Measurements from ENCODE around the gene PLPPR1. TPM values are rescaled to one million over a fixed set of nuclear protein-coding genes. Genes with fewer than 3 reads are reported as not detected.

Gene PLPPR1
- total RNA-seq, 1 experiment from 2014 or later: not detected

- no TSS peak for BruUV-seq (replicated peaks)
- Histone ChIP-seq H3K4me3 (ENCODE audit: low read depth, low read length, poor library complexity, severe bottlenecking) (no peak overlapping the region), H3K27ac (ENCODE audit: low read depth, low read length, poor library complexity, severe bottlenecking) (no peak overlapping the region), H3K4me1 (ENCODE audit: insufficient read depth, low read length, poor library complexity, severe bottlenecking) (no peaks in the 10 kb centered on the region), H3K9me3 (ENCODE audit: low read depth, low read length, poor library complexity, severe bottlenecking) (no peaks in the 10 kb centered on the region), H3K27me3 (replicated peaks; ENCODE audit: insufficient read depth, low read depth, low read length, poor library complexity) (no peaks in the 10 kb centered on the region), H3K36me3 (ENCODE audit: insufficient read depth, low read length, poor library complexity, severe bottlenecking) (no peaks in the 10 kb centered on the region)
- DNase-seq (ENCODE audit: low spot score): no peak
- ChIA-PET CTCF (no interaction called here), POLR2A (ENCODE audit: low non-redundant PET) (no interaction called here)
- no peak for TF ChIP-seq EZH2 (IDR thresholded peaks at IDR 0.05; ENCODE audit: borderline replicate concordance, low read depth, low read length, poor library complexity, severe bottlenecking)
- TF ChIP-seq, protein P1, sequence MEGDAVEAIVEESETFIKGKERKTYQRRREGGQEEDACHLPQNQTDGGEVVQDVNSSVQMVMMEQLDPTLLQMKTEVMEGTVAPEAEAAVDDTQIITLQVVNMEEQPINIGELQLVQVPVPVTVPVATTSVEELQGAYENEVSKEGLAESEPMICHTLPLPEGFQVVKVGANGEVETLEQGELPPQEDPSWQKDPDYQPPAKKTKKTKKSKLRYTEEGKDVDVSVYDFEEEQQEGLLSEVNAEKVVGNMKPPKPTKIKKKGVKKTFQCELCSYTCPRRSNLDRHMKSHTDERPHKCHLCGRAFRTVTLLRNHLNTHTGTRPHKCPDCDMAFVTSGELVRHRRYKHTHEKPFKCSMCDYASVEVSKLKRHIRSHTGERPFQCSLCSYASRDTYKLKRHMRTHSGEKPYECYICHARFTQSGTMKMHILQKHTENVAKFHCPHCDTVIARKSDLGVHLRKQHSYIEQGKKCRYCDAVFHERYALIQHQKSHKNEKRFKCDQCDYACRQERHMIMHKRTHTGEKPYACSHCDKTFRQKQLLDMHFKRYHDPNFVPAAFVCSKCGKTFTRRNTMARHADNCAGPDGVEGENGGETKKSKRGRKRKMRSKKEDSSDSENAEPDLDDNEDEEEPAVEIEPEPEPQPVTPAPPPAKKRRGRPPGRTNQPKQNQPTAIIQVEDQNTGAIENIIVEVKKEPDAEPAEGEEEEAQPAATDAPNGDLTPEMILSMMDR (conservative IDR thresholded peaks at IDR 0.05; ENCODE audit: low read depth, low read length): no peak
- intact Hi-C loops (cut with micrococcal nuclease; ENCODE audit: unreplicated experiment): no loop called here
These were observed 325.7 kb downstream of the PLPPR1 start for GRCh38 chr9:101354143-101354764.

DNA sequence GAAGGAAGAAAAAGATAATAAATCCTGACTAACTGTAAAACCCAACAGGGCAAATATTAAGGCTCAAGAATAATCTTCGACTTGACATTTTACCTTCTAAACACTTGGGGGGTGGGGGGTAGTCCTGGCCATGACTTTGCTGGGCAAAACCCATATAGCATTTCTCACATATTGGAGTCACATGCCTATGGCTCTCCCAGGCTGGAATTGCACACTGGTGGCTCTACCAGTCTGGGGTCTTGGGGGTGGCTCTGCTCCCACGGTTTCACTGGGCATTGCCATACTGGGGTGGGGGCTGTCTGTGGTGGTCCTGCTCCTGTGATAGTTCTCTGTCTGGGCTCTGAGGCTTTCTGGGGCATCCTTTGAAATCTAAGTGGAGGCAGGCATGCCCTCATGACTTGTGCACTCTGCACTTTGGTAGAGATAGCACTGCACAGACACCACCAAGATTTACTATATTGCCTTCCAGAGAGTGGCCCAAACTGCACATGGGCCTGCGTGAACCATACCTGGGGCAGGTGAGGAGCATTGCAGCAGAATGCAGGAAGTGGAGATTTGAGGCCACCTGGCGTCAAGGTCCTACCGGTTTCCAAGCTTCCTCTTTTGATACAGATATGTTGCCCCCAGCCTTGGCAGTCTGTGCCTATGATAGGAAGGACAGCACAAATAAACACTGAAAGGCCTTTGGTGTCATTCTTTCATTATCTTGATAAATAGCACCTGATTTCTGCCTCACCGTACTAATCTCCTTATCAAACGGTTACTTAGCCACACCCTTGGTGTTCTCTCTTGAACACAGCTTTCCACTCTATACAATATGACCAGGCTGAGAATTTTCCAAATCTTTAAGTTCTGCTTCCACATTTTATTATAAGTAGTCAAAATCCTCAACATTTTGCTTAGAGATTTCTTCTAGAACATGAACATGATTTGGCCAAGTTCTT lies 326.5 kb downstream of the PLPPR1 start:
- Histone ChIP-seq H3K27me3 (replicated peaks; ENCODE audit: insufficient read depth, low read depth, low read length, poor library complexity) (no peaks in the 10 kb centered on the region), H3K36me3 (ENCODE audit: insufficient read depth, low read length, poor library complexity, severe bottlenecking) (no peaks in the 10 kb centered on the region), H3K27ac (ENCODE audit: low read depth, low read length, poor library complexity, severe bottlenecking) (no peak overlapping the region), H3K4me3 (ENCODE audit: low read depth, low read length, poor library complexity, severe bottlenecking) (no peak overlapping the region), H3K9me3 (ENCODE audit: low read depth, low read length, poor library complexity, severe bottlenecking) (no peaks in the 10 kb centered on the region), H3K4me1 (ENCODE audit: insufficient read depth, low read length, poor library complexity, severe bottlenecking) (no peaks in the 10 kb centered on the region)
- CTCF ChIA-PET: no interaction called here
- no TSS peak for BruUV-seq (replicated peaks)
- intact Hi-C loops (cut with micrococcal nuclease; ENCODE audit: unreplicated experiment): no loop called here
- DNase-seq (ENCODE audit: low spot score): no peak
- POLR2A ChIA-PET (ENCODE audit: low non-redundant PET): no interaction called here
- TF ChIP-seq, protein P1 (conservative IDR thresholded peaks at IDR 0.05; ENCODE audit: low read depth, low read length): no peak
- TF ChIP-seq EZH2 (IDR thresholded peaks at IDR 0.05; ENCODE audit: borderline replicate concordance, low read depth, low read length, poor library complexity, severe bottlenecking): no peak

GRCh38 chr9:101356619-101357018 lies 328.1 kb downstream of the PLPPR1 start:
- no TSS peak for BruUV-seq (replicated peaks)
- DNase-seq (ENCODE audit: low spot score): no peak
- Histone ChIP-seq H3K9me3 (ENCODE audit: low read depth, low read length, poor library complexity, severe bottlenecking) (no peaks in the 10 kb centered on the region), H3K27me3 (replicated peaks; ENCODE audit: insufficient read depth, low read depth, low read length, poor library complexity) (no peaks in the 10 kb centered on the region), H3K4me3 (ENCODE audit: low read depth, low read length, poor library complexity, severe bottlenecking) (no peak overlapping the region), H3K27ac (ENCODE audit: low read depth, low read length, poor library complexity, severe bottlenecking) (no peak overlapping the region), H3K4me1 (ENCODE audit: insufficient read depth, low read length, poor library complexity, severe bottlenecking) (no peaks in the 10 kb centered on the region), H3K36me3 (ENCODE audit: insufficient read depth, low read length, poor library complexity, severe bottlenecking) (no peaks in the 10 kb centered on the region)
- intact Hi-C loops (cut with micrococcal nuclease; ENCODE audit: unreplicated experiment): no loop called here
- TF ChIP-seq EZH2 (IDR thresholded peaks at IDR 0.05; ENCODE audit: borderline replicate concordance, low read depth, low read length, poor library complexity, severe bottlenecking): no peak
- TF ChIP-seq, protein P1 (conservative IDR thresholded peaks at IDR 0.05; ENCODE audit: low read depth, low read length): no peak
- ChIA-PET POLR2A (ENCODE audit: low non-redundant PET) (no interaction called here), CTCF (no interaction called here)
